ENCODE measurements around the gene ALDH1L2. TPM values are rescaled to one million over a fixed set of nuclear protein-coding genes. Genes with fewer than 3 reads are reported as not detected.
A peak's percentile ranks its signal among the peaks of the same experiment; 100 is the strongest.

ALDH1L2 gene
- 41.5 and 79.1 TPM in 2 replicates for total RNA-seq (ENCODE audit: low replicate concordance)

GRCh38 chr12:105084251-105085250 lies at the start of gene ALDH1L2:
TSS of gene ALDH1L2 (minus strand) at chr12:105084458. CDS start at chr12:105084436, 22 bp downstream.
- peak; percentile 90 for DNase-seq (ENCODE audit: low read depth)
- H3K4me3 ChIP-seq (ENCODE audit: low read depth, low read length) = peak within 1 kb of the TSS; percentile 98
- no peak for TF ChIP-seq CTCF (IDR thresholded peaks at IDR 0.05; ENCODE audit: insufficient read depth, low read length)

- no peak for DNase-seq (ENCODE audit: low read depth)
- no peak for TF ChIP-seq CTCF (IDR thresholded peaks at IDR 0.05; ENCODE audit: insufficient read depth, low read length)
- H3K4me3 ChIP-seq (ENCODE audit: low read depth, low read length) = no peak overlapping the region
Measured at GRCh38 chr12:105120551-105120950, 36.3 kb upstream of the ALDH1L2 start.

- DNase-seq (ENCODE audit: low read depth) = no peak
- no peak overlapping the region for H3K4me3 ChIP-seq (ENCODE audit: low read depth, low read length)
- no peak for TF ChIP-seq CTCF (IDR thresholded peaks at IDR 0.05; ENCODE audit: insufficient read depth, low read length)
Measured at GRCh38 chr12:105116969-105117368, 32.7 kb upstream of the ALDH1L2 start.

DNA sequence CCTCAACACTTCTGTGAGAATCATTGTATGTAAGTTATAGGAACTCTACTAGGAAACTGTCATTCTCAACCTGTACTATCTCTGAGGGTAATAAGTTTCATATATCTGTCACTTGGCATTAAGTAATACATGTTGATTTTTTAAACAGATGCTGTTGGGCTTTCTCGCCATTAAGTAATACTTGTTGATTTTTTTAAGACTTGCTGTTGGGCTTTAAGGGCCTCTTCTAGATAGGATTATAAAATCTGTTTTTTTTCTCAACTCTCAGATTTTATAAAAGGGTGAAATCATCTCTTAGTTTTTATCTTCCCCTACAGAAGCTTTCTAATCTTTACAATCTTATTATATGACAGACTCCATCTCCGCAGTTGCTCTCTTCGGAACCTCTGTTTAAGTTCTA lies 28.8 kb upstream of the ALDH1L2 start:
- DNase-seq (ENCODE audit: low read depth) = no peak
- H3K4me3 ChIP-seq (ENCODE audit: low read depth, low read length) = no peak overlapping the region
- no peak for TF ChIP-seq CTCF (IDR thresholded peaks at IDR 0.05; ENCODE audit: insufficient read depth, low read length)

DNA sequence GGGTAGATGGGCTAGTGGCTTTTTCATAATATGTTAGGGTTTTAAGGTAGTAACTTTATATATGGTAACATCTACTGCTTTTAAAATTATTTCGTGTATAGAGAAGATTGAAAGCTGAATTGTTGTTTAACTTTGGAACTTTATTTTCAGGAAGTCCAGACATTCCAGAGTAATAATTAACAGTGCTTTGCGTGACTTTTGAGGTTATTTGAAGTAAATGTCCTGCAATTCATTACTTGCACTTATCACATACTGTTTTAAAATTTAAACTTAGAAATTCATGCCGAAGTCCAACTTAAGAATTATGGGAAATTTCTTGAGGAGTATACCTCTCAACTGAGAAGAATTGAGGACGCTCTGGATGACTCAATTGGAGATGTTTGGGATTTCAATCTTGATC lies 26.6 kb upstream of the ALDH1L2 start:
- no peak for DNase-seq (ENCODE audit: low read depth)
- H3K4me3 ChIP-seq (ENCODE audit: low read depth, low read length) = no peak overlapping the region
- TF ChIP-seq CTCF (IDR thresholded peaks at IDR 0.05; ENCODE audit: insufficient read depth, low read length) = no peak

DNA sequence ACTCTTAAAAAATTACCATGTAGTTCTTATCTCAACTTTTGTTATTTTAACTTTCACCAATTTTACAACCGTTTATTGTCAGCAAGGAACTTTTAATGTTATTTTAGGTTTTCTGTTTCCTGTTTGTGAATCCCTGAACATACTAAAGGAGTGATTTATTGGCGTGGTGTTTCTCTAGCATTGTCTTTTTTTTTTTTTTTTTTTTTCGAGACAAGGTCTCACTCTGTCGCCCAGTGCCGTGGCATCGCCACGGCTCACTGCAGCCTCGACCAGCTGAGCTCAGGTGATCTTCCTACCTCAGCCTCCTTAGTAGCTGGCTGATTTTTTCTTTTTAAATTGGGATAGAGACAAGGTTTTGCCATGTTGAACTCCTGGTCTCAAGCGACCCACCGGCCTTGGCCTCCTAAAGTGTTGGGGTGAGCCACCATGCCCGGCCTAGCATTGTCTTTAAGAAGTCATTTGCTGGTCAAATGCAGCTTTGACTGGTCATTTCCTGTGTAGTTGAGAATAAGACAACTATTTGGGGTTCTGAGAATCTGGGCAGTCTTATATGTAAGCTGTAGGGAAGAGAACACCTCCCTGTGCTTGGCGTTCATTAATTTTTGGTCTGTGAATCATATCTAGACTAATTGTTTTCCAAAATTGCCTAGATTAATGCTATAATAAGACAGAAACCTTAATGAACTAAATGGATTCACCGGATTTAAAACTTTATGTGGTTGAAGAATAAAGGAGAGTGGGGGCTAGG lies 25.4 kb upstream of the ALDH1L2 start:
- H3K4me3 ChIP-seq (ENCODE audit: low read depth, low read length) = peak overlapping the region; percentile 94
- DNase-seq (ENCODE audit: low read depth) = peak; percentile 26
- TF ChIP-seq CTCF (IDR thresholded peaks at IDR 0.05; ENCODE audit: insufficient read depth, low read length) = no peak

Measured in fibroblast of the aortic adventitia (primary cell).